Measurements from ENCODE around the gene IGSF3.

The IGSF3 gene

GRCh38 chr1:116545359-116545705 is 122.2 kb downstream of the IGSF3 start:
- Histone ChIP-seq H3K4me3 (replicated peaks; ENCODE audit: low read depth, low read length) (peak overlapping the region; percentile 21), H3K36me3 (ENCODE audit: control insufficient read depth, insufficient read depth, low read length) (peaks cover 16% of the 10 kb centered on the region), H3K27me3 (replicated peaks; ENCODE audit: control insufficient read depth, insufficient read depth, low read length) (no peaks in the 10 kb centered on the region)
- DNase-seq (ENCODE audit: extremely low read depth, insufficient read length) = no peak
- TF ChIP-seq CTCF (IDR thresholded peaks at IDR 0.05; ENCODE audit: insufficient read depth, low read length, poor library complexity, severe bottlenecking) = no peak

GRCh38 chr1:116544588-116545358 is 122.8 kb downstream of the IGSF3 start:
- peak overlapping the region; percentile 21 for H3K4me3 ChIP-seq (replicated peaks; ENCODE audit: low read depth, low read length)
- H3K36me3 ChIP-seq (ENCODE audit: control insufficient read depth, insufficient read depth, low read length) = peaks cover 16% of the 10 kb centered on the region
- TF ChIP-seq CTCF (IDR thresholded peaks at IDR 0.05; ENCODE audit: insufficient read depth, low read length, poor library complexity, severe bottlenecking) = no peak
- no peaks in the 10 kb centered on the region for H3K27me3 ChIP-seq (replicated peaks; ENCODE audit: control insufficient read depth, insufficient read depth, low read length)
- DNase-seq (ENCODE audit: extremely low read depth, insufficient read length) = peak; percentile 83

DNA sequence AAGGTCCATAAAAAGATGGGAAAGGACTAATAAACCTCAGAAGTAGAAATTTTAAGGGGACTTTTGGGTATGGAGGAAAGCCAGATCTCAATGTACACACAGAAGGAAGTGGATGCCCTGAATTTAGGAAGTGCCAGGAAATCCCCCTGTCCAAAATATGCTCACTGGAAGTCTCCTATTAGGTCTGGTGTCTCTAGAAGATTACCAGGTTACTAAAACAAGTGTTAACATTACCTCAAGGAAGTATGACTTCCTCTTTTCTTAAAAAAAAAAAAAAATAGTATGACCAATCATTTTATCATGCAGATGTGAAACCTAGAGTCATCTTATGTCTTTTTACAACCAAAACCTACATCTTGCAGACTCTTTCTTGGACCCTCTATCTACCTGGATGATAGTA is 127.4 kb downstream of the IGSF3 start:
- peaks cover 20% of the 10 kb centered on the region for H3K36me3 ChIP-seq (ENCODE audit: control insufficient read depth, insufficient read depth, low read length)
- no peak for TF ChIP-seq CTCF (IDR thresholded peaks at IDR 0.05; ENCODE audit: insufficient read depth, low read length, poor library complexity, severe bottlenecking)

GRCh38 chr1:116538544-116538943 is 129.0 kb downstream of the IGSF3 start:
- H3K36me3 ChIP-seq (ENCODE audit: control insufficient read depth, insufficient read depth, low read length) = peaks cover 25% of the 10 kb centered on the region
- no peak overlapping the region for H3K4me3 ChIP-seq (replicated peaks; ENCODE audit: low read depth, low read length)
- peak; percentile 60 for DNase-seq (ENCODE audit: extremely low read depth, insufficient read length)
- TF ChIP-seq CTCF (IDR thresholded peaks at IDR 0.05; ENCODE audit: insufficient read depth, low read length, poor library complexity, severe bottlenecking) = no peak
- H3K27me3 ChIP-seq (replicated peaks; ENCODE audit: control insufficient read depth, insufficient read depth, low read length) = no peaks in the 10 kb centered on the region

More for the DNA sequence above, 127.4 kb downstream of the IGSF3 start:
- Histone ChIP-seq H3K4me3 (replicated peaks; ENCODE audit: low read depth, low read length) (no peak overlapping the region), H3K27me3 (replicated peaks; ENCODE audit: control insufficient read depth, insufficient read depth, low read length) (no peaks in the 10 kb centered on the region)
- peak; percentile 49 for DNase-seq (ENCODE audit: extremely low read depth, insufficient read length)

DNA sequence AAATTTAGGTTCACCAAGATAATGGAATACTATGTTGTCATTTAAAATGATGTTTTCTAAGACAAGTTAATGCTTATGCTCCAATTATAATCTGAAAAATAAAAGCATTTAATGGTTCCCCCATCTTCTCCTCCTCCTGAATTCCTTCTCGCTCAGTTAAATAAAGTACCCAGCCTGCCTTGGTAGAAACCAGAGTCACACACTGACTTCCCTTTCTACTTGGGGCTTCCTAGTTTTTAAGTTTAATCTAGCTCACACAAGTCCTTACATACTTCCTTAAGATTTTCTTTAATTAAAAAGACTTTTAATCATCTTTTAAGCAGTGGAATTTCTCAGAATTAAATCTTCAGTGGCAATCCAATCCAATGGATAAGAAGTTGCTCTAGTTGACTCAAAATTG is 129.6 kb downstream of the IGSF3 start:
- H3K27me3 ChIP-seq (replicated peaks; ENCODE audit: control insufficient read depth, insufficient read depth, low read length) = no peaks in the 10 kb centered on the region
- TF ChIP-seq CTCF (IDR thresholded peaks at IDR 0.05; ENCODE audit: insufficient read depth, low read length, poor library complexity, severe bottlenecking) = no peak
- peaks cover 24% of the 10 kb centered on the region for H3K36me3 ChIP-seq (ENCODE audit: control insufficient read depth, insufficient read depth, low read length)
- no peak overlapping the region for H3K4me3 ChIP-seq (replicated peaks; ENCODE audit: low read depth, low read length)
- DNase-seq (ENCODE audit: extremely low read depth, insufficient read length) = no peak

All from GM06990 (cell line).